SJCRH30 (cell line): ENCODE results near the gene IFNA10. TPM values are rescaled to one million over a fixed set of nuclear protein-coding genes. Genes with fewer than 3 reads are reported as not detected.
"Not testable (repeated sequence)": the region's sequence is repeated elsewhere in the genome, so short reads cannot be mapped to it uniquely, and the experiment has no call there.

ENCODE experiments used
- DNase-seq, 2 experiments: peaks; one replicate each; pipeline ENCODE4 v3.0.0-alpha.2; 2015 to 2020
- H3K27ac ChIP-seq: fragments of 250-450 bp; sonication (Bioruptor Pico); 2 replicates; pipeline ENCODE4 v1.5.1; 2020; ENCODE audit warnings: mild to moderate bottlenecking, moderate library complexity
- H3K27me3 ChIP-seq: fragments of 250-450 bp; sonication (Bioruptor Pico); 2 replicates; pipeline ENCODE4 v1.5.1; 2020; ENCODE audit warnings: mild to moderate bottlenecking, moderate library complexity
- H3K36me3 ChIP-seq: fragments of 250-450 bp; sonication (Bioruptor Pico); 2 replicates; pipeline ENCODE4 v1.5.1; 2020; ENCODE audit warnings: mild to moderate bottlenecking, moderate library complexity
- H3K4me1 ChIP-seq: fragments of 250-450 bp; sonication (Bioruptor Pico); 2 replicates; pipeline ENCODE4 v1.5.1; 2020; ENCODE audit warnings: mild to moderate bottlenecking, moderate library complexity
- H3K4me3 ChIP-seq: fragments of 250-450 bp; sonication (Bioruptor Pico); 2 replicates; pipeline ENCODE4 v1.5.1; 2020; ENCODE audit warnings: mild to moderate bottlenecking, moderate library complexity
- H3K9me3 ChIP-seq: fragments of 250-450 bp; sonication (Bioruptor Pico); replicated peaks from 2 replicates; pipeline ENCODE4 v1.5.1; 2020; ENCODE audit warnings: mild to moderate bottlenecking, moderate library complexity
- total RNA-seq: library from RNA; depleted of rRNA; stranded (reverse); fragments of >200 nt; shearing (Covaris generic); gene quantifications from 2 replicates; pipeline ENCODE4 v1.2.3, GENCODE V29; 2014

The IFNA10 gene
- total RNA-seq, 1 experiment from 2014 or later, result not detected

DNA sequence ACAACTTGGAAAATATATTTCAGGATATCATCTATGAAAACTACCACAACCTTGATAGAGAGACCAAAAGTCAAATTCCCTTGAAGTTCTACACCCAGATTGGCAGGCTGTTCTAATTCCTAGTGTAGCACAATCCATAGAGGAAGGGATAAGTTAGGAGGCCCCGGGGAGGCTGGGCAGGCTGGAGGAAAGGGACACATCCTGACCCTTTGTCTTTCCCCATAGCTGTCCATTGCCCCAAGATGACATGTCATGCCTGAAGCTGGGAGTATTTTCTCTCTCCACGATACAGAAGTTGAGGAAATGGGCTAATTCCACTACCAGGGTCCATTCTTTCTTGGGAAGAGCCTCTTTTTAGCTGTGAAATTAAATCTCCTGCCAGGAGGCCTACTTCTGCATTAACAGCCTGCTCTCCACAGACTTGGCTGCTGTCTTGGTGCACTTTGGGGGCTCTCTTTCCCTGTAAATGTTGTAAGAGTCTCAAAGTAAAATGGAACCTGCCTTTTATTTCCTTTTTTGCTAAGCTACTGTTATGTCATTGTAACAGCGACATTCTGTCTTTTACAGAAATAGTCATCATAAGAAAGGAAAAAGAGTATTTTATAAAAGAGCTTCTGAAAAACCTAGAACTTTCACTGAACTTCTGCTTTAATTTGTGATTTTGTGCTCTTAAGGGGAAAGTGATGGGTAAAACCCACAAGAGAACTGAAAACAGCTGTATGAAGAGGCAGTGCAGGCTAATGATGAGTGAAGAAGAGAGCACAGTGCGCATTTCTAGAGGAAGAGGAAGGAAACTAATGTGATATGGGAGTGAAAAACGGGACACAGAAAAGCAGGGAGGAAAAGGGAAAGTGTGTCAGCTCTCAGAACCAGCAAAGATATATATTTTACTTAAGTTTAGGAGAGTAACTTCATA, 6.7 kb upstream of the IFNA10 start:
- H3K27me3 ChIP-seq, H3K4me3 ChIP-seq, H3K36me3 ChIP-seq, H3K4me1 ChIP-seq, H3K9me3 ChIP-seq, H3K27ac ChIP-seq: not testable (repeated sequence)
- DNase-seq, result peak in 1 of 2 experiments; percentile 13

- DNase-seq, H3K27me3 ChIP-seq, H3K36me3 ChIP-seq, H3K4me1 ChIP-seq, H3K9me3 ChIP-seq, H3K4me3 ChIP-seq, H3K27ac ChIP-seq: not testable (repeated sequence)
Observed at GRCh38 chr9:21212160-21212559, 5.2 kb upstream of the IFNA10 start.

DNA sequence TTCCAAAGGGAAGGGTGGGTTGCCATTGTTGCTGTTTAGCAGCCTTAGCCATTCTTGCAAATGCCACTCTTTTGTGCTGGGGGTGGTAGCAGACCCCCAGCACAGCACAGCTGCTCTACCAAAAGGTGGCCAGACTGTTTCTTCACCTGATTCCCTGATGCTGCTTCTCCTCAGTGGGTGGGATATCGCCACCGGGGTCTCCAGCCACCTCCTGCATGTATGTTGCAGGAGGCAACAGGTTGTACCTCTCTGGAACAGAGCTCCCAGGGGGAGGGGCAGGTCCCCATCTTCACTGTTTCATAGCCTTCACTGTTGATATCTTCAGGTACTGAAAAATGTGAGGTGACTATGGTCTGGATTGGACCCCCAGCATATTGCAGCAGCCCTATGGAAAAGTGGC, 3.8 kb upstream of the IFNA10 start:
- H3K27me3 ChIP-seq, H3K4me1 ChIP-seq, H3K27ac ChIP-seq, DNase-seq, H3K4me3 ChIP-seq, H3K9me3 ChIP-seq, H3K36me3 ChIP-seq: not testable (repeated sequence)

GRCh38 chr9:21210311-21210710, 3.4 kb upstream of the IFNA10 start:
- DNase-seq, result no peak
- no peak overlapping the region for H3K27ac ChIP-seq
- H3K27me3 ChIP-seq, result no peaks in the 10 kb centered on the region
- no peaks in the 10 kb centered on the region for H3K36me3 ChIP-seq
- no peak overlapping the region for H3K4me3 ChIP-seq
- no peaks in the 10 kb centered on the region for H3K4me1 ChIP-seq
- H3K9me3 ChIP-seq, result no peaks in the 10 kb centered on the region

- Histone ChIP-seq H3K36me3 (no peaks in the 10 kb centered on the region), H3K9me3 (no peaks in the 10 kb centered on the region), H3K27ac (no peak overlapping the region), H3K27me3 (no peaks in the 10 kb centered on the region), H3K4me3 (no peak overlapping the region), H3K4me1 (no peaks in the 10 kb centered on the region)
- DNase-seq, result no peak
Observed at GRCh38 chr9:21205204-21205603, 1.7 kb downstream of the IFNA10 start.

- H3K27ac ChIP-seq, H3K36me3 ChIP-seq, H3K27me3 ChIP-seq, H3K9me3 ChIP-seq, DNase-seq, H3K4me3 ChIP-seq, H3K4me1 ChIP-seq: not testable (repeated sequence)
Observed at GRCh38 chr9:21202105-21202504, 4.8 kb downstream of the IFNA10 start, which contains the start of gene IFNA7. Gene IFNA7, minus strand, starts transcription at chr9:21202205. Its CDS starts 40 bp downstream, at chr9:21202165.

GRCh38 chr9:21194867-21195776, 11.8 kb downstream of the IFNA10 start:
- not testable (repeated sequence) for H3K27ac ChIP-seq, H3K36me3 ChIP-seq, H3K4me3 ChIP-seq, H3K4me1 ChIP-seq, H3K27me3 ChIP-seq, H3K9me3 ChIP-seq
- peak; percentile 8 to 24 for DNase-seq

DNA sequence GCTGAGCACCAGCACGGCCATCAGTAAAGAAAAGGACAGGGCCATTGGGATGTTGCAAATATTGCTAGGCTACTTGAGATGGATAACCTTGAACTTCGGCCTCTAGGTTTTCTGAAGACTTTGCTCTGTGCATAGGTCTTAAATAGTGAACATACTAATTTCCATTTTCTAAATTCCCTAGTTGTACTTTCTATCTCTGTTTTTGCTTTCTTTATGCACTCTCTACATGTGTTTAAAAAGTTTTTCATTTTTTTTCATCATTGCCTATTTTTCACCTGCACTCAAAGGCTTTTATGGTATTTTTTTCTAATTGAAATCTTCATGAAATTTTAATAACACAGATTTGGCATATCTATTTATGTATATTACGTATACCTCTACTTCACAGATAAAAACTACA, 19.5 kb downstream of the IFNA10 start, which contains the start of gene IFNA4:
Gene IFNA4, minus strand, starts transcription at position 101 of the 400 bp plus-strand sequence. Its CDS starts 56 bp downstream, at position 45.
- not testable (repeated sequence) for DNase-seq, H3K27me3 ChIP-seq, H3K4me1 ChIP-seq, H3K9me3 ChIP-seq, H3K36me3 ChIP-seq, H3K4me3 ChIP-seq, H3K27ac ChIP-seq

DNA sequence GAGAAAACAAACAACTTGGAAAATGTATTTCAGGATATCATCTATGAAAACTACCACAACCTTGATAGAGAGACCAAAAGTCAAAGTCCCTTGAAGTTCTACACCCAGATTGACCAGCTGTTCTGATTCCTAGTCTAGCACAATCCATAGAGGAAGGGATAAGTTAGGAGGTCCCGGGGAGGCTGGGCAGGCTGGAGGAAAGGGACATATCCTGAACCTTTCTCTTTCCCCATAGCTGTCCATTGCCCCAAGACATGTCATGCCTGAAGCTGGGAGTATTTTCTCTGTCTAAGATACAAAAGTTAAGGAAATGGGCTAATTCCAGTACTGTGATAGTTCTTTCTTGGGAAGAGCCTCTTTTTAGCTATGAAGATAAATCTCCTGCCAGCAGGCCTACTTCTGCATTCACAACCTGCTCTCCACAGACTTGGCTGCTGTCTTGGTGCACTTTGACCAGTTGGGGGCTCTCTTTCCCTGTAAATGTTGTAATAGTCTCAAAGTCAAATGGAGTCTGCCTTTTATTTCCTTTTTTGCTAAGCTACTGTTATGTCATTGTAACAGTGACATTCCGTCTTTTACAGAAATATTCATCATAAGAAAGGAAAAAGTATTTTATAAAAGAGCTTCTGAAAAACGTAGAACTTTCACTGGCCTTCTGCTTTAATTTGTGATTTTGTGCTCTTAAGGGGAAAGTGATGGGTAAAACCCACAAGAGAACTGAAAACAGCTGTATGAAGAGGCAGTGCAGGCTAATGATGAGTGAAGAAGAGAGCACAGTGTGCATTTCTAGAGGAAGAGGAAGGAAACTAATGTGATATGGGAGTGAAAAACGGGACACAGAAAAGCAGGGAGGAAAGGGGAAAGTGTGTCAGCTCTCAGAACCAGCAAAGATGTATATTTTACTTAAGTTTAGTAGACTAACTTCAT, 23.9 kb downstream of the IFNA10 start:
- not testable (repeated sequence) for H3K4me3 ChIP-seq, H3K4me1 ChIP-seq, H3K36me3 ChIP-seq, H3K9me3 ChIP-seq, H3K27ac ChIP-seq, H3K27me3 ChIP-seq
- DNase-seq, result peak in 1 of 2 experiments; percentile 27

DNA sequence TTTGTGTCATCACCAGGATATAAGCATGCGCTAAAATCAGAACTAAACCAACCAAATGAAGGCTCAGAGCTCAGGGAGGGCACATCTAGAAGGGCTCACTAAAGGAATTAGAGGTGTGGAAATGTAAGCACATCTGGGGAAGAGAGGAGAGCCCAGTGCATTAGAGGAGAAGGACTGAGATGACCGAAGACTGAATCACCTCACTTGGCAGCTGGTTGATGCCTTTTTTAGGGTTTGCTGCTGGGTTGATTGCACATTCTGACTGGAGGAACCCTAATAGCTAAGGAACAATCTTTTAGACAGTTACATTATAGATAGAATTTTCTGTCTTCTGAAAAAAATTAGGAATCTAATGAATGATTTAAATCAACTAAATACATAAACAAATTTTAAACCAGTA, 32.3 kb downstream of the IFNA10 start:
- H3K27ac ChIP-seq, result no peak overlapping the region
- H3K4me3 ChIP-seq, result no peak overlapping the region
- DNase-seq, result no peak
- H3K9me3 ChIP-seq, result no peaks in the 10 kb centered on the region
- no peaks in the 10 kb centered on the region for H3K4me1 ChIP-seq
- no peaks in the 10 kb centered on the region for H3K36me3 ChIP-seq
- H3K27me3 ChIP-seq, result no peaks in the 10 kb centered on the region

DNA sequence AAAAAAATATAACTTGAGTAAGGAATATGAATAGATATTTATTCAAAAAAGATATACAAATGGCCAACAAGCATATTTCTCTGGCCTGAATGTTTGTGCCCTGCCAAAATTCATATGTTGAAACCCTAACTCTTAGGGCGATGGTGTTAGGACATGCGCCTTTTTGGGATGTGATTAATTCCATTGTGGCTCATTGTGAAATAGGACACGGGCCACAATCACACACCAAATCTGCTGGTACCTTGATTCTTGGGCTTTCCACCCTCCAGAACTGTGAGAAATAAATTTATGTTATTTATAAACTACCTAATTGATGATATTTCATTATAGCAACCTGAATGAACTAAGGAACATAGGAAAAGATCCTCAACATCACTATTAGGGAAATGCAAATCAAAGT, 34.8 kb downstream of the IFNA10 start:
- Histone ChIP-seq H3K27ac (no peak overlapping the region), H3K36me3 (no peaks in the 10 kb centered on the region), H3K27me3 (no peaks in the 10 kb centered on the region), H3K9me3 (no peaks in the 10 kb centered on the region), H3K4me3 (no peak overlapping the region), H3K4me1 (no peaks in the 10 kb centered on the region)
- no peak for DNase-seq

DNA sequence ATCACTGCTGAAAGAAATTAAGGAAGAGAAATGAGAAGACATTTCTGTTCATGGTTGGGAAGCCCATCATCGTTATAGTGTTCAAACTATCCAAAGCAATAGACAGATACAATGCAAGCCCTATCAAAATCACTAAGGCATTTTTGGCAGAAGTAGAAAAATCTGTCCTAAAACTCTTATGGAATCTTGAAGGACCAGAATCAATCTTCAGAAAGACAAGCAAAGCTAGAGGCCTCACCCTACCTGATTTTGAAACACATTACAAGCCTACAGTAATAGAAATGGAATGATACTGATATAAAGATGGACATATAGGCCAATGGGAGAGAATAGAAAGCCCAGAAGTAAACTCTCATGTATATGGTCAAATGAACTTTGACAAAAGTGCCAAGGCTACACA, 35.6 kb downstream of the IFNA10 start:
- Histone ChIP-seq H3K27ac (no peak overlapping the region), H3K9me3 (no peaks in the 10 kb centered on the region), H3K27me3 (no peaks in the 10 kb centered on the region), H3K4me3 (no peak overlapping the region), H3K4me1 (no peaks in the 10 kb centered on the region), H3K36me3 (no peaks in the 10 kb centered on the region)
- no peak for DNase-seq

- not testable (repeated sequence) for H3K36me3 ChIP-seq, H3K4me1 ChIP-seq, H3K9me3 ChIP-seq, DNase-seq, H3K4me3 ChIP-seq, H3K27me3 ChIP-seq, H3K27ac ChIP-seq
Observed at GRCh38 chr9:21166560-21166959, 40.4 kb downstream of the IFNA10 start, which contains the start of gene IFNA21. Gene IFNA21, minus strand, starts transcription at chr9:21166660. Its CDS starts 48 bp downstream, at chr9:21166612.

DNA sequence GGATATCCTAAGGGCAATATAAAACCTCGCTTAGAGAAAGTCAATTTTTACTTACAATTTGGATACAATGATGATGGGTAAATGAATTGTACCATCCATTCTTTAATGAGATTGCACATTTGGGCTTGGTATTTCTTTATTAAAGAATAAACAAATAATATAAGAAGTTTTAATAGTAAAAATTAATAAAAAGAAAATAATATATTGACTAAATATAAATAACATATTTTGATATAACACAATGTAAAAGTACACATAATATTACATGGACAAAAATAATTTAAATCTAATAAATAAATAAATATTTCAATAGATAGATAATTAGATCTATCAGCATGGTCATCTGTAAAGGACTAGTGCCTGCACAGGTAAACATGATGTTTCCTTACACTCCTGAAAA, 41.4 kb downstream of the IFNA10 start:
- H3K36me3 ChIP-seq, result no peaks in the 10 kb centered on the region
- no peaks in the 10 kb centered on the region for H3K4me1 ChIP-seq
- H3K4me3 ChIP-seq, result no peak overlapping the region
- H3K9me3 ChIP-seq, result no peaks in the 10 kb centered on the region; the same call in 1 of the 2 replicates
- DNase-seq, result no peak
- no peaks in the 10 kb centered on the region for H3K27me3 ChIP-seq
- H3K27ac ChIP-seq, result no peak overlapping the region
